Spleen (tissue), 7 donors: ENCODE results near the gene NRCAM.

Experiments used
- POLR2AphosphoS5 ChIP-seq, 3 donors: sonication (generic); formaldehyde crosslinking; IDR thresholded peaks; one replicate each; pipeline ENCODE4 v1.5.1; 2017; ENCODE audit warnings: antibody characterized with exemption in 3 of 3
- TF ChIP-seq, protein P1 (sequence below), 11 experiments: fragments of 200-600 bp in 7 of 11; fragments of 450-650 bp in 4 of 11; sonication (generic) in 4 of 11; IDR thresholded peaks in 8 of 11; conservative IDR thresholded peaks in 3 of 11; 1 replicate in 7 of 11; 2 replicates in 4 of 11; pipeline versions ENCODE4 v1.4.0 to v1.8.0; 2016 to 2021; ENCODE audit warnings: antibody characterized with exemption in 11 of 11, inconsistent platforms in 4 of 11, mild to moderate bottlenecking in 1 of 11
- donor health status: DM: no; HTN: no; CAD: no; lungs with moderate emphysema.
- donor health status: DM: no; HTN: no; CAD: no.
- donor health status: DM: no; HTN: no; CAD: no.

DNA sequence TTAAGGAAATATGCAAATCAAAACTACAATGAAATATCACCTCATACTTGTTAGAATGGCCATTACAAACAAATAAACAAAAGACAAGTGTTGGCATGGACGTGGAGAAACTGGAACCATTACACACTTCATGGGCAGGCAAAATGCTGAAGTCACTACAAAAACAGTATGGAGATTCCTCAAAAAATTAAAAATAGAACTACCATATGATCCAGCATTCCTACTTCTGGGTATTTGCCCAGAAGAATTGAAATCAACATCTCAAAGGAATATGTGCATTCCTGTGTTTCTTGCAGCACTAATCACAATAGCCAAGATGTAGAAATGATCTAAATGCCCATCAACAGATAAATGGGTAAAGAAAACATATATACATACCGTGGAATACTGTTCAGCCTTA is 83.6 kb downstream of the NRCAM start:
- no peak for TF ChIP-seq POLR2AphosphoS5 (IDR thresholded peaks at IDR 0.05)
- TF ChIP-seq, protein P1, sequence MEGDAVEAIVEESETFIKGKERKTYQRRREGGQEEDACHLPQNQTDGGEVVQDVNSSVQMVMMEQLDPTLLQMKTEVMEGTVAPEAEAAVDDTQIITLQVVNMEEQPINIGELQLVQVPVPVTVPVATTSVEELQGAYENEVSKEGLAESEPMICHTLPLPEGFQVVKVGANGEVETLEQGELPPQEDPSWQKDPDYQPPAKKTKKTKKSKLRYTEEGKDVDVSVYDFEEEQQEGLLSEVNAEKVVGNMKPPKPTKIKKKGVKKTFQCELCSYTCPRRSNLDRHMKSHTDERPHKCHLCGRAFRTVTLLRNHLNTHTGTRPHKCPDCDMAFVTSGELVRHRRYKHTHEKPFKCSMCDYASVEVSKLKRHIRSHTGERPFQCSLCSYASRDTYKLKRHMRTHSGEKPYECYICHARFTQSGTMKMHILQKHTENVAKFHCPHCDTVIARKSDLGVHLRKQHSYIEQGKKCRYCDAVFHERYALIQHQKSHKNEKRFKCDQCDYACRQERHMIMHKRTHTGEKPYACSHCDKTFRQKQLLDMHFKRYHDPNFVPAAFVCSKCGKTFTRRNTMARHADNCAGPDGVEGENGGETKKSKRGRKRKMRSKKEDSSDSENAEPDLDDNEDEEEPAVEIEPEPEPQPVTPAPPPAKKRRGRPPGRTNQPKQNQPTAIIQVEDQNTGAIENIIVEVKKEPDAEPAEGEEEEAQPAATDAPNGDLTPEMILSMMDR (IDR thresholded peaks at IDR 0.05 in 8 of 11, conservative IDR thresholded peaks at IDR 0.05 in 3 of 11): no peak
